ENCODE measurements around the gene OR5AR1.
"Not testable (repeated sequence)": the region's sequence is repeated elsewhere in the genome, so short reads cannot be mapped to it uniquely, and the experiment has no call there.

The OR5AR1 gene

DNA sequence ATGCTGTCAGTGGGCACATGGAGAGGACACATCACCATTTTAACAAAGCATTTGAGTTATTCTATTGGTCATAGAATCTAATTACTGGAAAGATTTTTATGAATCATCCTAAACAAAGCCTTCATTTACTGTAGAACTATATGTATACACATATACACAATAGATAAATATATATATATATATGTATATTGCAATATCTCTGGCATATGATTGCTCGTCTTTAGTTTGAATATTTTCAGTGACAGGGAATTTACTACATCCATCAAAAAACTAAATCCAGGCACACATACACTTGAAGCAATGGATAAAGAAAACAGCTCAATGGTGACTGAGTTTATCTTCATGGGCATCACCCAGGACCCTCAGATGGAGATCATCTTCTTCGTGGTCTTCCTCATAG lies at the start of gene OR5AR1:
OR5AR1 (plus strand) TSS at position 301 of the 400 bp plus-strand sequence; CDS start at position 301, 0 bp downstream.
- FAIRE-seq (no peak), DNase-seq (ENCODE audit: low spot score) (no peak)

DNA sequence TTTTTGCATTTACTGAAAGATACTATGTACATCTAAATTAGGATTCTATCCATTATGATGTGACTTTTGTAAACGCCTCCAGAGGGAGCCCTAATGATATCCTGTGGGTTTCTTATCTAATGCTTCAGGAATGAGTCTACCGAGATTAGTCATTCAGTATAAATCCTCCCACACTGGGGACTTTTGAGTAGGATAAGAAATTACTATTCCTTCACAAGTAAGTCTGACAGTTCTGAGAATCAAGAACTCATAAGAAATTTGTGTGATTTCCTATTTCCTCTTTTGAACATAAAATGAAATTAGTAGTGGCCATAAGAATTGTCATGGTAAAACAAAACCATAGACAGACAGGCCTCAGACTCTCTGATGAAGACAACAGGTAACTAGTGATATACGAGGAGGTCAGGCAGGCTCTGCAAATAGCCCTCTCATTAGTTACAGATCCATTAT lies 38.8 kb upstream of the OR5AR1 start:
- FAIRE-seq (no peak), DNase-seq (ENCODE audit: low spot score) (peak; percentile 63)

DNA sequence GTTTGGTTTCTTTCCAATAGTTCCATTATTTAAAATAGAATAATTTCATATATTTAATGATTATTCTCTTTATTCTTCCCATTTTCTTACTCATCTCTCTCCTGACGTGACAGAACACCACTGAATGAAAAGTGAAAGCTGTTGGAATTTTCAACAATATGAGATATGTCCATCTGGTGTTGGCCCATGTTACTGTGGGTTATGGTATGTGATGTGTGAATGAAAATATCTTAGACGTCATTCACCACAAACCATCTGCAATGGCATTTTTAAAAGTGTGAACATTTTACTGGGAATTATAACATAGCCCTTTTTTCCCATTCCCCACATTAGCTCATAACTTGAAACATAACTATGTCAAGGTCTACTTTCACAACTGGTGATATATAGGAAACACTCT lies 37.5 kb upstream of the OR5AR1 start:
- DNase-seq (ENCODE audit: low spot score) (no peak), FAIRE-seq (no peak)

DNA sequence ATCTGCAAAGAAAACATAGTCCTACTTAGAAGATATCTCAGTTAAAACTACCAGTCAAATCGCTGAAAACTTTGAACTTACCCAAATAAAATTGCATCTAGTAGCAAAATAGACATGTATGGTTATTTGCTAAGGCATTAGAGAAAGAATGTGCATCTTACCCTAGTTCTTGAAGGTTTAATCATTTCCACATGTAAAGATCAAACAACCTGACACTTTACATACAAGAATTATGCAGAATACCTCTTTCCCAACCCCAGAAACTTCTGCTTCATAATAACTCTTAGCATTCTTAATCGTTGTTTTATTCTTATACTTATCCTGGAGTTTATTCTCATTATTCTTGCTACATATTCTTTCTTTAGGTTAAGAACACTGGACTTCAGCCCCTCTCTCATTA lies 31.2 kb upstream of the OR5AR1 start:
- FAIRE-seq (no peak), DNase-seq (ENCODE audit: low spot score) (no peak)

DNA sequence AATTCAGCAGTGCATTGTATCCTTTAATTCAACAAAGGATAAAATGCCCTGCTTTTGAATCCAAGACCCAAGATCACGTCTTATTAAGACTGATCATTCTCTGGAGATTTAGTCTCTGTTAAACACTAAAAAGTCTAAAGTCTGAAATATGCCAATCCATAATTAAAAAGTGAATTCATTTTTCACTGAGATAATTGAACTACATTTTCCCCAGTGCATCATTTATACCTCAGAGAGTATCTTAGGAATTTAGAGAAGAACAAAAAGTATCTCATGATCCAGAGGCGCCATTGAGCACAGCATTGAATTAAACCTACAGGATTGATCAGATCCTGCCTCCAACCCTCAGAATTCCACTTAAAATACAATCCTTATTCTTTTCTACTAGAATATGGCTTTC lies 26.6 kb upstream of the OR5AR1 start:
- DNase-seq (ENCODE audit: low spot score): no peak
- no peak for FAIRE-seq

DNA sequence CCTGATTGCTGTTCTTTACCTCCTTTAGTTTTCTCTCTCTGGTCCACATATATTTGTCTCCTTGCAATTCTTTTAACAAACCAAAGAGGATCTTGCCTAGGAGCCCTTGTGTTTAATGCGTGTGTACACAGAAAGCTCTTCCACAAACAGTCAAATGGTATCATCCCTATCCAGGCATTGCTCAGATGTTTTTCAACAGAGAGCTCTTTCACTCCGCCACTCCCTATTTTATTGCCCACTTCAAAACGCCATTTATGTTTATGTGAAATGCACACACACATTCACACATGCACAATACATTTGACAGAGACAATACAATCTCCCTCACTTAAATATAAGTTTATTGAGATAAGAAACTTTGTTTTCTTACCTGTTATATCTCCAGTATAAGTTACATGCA lies 26.0 kb upstream of the OR5AR1 start:
- DNase-seq (ENCODE audit: low spot score): no peak
- FAIRE-seq: no peak

DNA sequence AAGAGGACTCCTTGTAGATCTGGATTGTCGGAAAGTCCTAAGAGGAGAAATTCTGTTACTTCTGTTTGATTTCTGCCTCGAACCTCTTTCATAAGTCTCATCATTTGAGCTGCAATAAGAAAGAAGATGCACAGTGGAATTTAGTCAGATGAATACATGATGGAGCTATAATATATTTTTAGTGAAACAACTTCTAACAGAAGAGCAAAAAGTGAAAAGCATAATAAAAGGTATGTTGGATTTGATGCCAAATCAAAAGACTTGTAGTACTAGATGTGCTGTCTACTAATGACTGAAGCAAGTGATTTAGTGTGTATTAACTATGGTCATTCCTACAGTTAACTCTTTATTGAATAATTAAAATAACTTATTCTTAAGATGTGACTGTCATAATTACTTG lies 21.1 kb upstream of the OR5AR1 start, which contains the start of gene OR5AP2:
OR5AP2 (minus strand) TSS at position 101 of the 400 bp plus-strand sequence; CDS start at position 101, 0 bp downstream.
- no peak for DNase-seq (ENCODE audit: low spot score)
- no peak for FAIRE-seq

DNA sequence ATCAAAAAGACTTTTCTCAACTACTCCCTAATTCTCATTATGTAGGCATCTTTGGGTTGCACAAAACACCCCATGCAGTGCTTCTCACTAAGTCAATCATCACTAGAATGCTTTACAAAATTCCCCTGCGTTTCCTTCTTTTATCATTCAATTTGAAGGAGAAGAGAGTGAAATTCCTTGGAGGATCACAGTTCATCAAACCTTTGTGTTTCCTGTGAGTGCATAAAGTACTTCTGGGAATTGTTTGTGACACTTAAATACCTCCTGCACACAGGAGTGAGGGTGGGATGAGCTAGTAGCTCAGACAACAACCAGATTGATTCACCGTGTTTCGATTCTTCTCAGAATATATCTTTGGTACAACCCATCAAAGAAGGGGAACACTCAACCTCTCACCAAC lies 3.7 kb upstream of the OR5AR1 start:
- DNase-seq (ENCODE audit: low spot score) (no peak), FAIRE-seq (no peak)

DNA sequence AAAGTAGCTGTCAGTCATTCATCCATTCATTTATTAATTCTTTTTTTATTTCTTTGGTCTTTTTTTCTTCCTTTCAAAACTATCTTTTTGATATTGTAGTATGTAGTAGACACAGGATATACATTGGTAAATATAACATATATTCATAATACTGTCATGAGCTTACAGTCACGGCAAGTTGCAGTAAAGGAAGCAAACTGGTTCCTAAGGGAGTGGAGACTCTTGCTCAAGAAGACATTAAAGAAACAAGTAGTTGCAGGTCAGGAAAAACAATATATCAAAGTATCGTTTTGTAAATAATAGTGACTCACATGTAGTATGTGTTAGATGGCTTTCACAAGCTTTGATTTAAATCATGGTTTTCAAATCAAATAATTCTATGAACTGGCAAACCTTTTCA lies 7.5 kb downstream of the OR5AR1 start:
- FAIRE-seq: no peak
- DNase-seq (ENCODE audit: low spot score): no peak

DNA sequence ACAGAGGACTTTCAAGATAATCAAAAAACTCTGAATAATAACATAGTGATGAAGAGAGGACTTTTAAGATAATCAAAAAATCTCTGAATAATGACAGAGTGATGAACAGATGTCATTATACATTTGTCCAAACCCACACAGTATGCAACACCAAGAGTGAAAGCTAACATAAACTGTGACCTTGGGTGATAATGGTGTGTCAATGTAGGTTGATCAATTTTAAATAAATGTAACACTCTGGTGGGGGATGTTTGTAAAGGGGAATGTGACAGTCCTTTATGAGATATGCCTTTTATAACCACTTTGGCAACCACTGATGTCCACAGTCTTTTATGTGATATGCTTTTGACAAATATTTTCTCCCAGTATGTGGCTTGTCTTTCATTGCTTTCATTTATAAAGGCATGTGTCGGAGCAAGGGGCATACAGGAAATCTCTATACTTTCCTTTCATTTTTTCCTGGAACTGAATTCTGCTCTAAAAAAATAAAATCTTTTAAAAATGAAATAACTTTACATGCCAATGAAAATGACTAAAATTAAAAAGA lies 25.1 kb downstream of the OR5AR1 start:
- no peak for DNase-seq (ENCODE audit: low spot score)
- no peak for FAIRE-seq

DNA sequence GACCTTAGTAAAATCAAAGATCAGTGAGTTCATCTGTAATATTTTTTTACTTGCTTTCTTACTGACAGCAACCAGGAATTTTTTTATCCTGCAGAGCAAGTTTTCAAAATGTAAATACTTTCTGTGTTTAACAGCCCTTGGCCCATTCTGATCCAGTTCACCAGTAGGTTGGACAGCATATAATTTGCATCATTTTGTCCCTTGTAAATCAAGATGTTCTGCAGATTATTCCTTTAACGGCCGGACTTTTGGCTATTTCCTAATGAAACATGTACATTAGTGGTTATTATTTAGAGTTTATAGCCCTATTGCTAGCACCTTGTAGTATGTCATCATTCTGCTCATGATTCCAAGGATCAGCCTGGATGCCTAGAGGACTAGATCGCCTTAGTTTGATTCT lies 27.7 kb downstream of the OR5AR1 start:
- DNase-seq (ENCODE audit: low spot score); FAIRE-seq: not testable (repeated sequence)

DNA sequence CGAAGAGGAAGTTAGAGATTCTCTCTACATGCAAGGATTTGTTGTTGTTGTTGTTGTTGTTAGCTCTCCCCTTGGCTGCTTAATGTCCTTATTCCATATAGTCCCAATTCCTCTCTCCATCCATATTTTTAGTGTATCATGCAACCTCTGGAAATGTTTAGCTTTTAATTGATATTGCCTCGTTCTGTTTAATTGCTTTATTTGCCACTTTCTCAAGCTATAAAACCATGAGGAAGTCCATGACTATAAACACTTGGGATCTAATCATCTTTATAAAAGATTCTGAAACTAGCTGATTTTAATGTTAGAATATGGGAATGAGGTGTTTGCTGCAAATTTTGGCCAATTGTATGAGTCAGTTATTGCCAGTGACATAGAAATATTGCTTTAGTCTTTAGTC lies 29.9 kb downstream of the OR5AR1 start:
- FAIRE-seq (no peak), DNase-seq (ENCODE audit: low spot score) (no peak)

DNA sequence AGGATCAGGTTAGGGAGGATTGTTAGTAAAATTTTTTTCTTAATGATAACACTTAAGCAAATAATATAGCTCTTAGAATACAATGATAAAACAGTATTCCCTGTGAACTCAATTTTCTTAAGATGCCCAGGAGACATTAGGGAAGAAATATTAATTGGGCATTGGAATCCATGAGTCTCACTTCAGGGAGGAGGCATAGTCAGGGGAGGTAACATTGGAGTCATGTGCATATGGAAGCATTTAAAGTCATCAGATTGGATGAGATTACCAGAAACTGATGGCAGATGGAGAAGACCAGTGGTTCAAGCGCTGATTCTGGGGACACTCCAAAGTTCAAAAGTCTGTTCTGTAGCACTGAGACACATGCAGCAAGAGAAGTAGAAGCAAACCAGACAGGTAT lies 35.3 kb downstream of the OR5AR1 start, which contains the start of gene OR9G1:
OR9G1 (plus strand) TSS at position 301 of the 400 bp plus-strand sequence. CDS start 1,293 bp downstream, outside the sequence.
- peak; percentile 44 for FAIRE-seq
- DNase-seq (ENCODE audit: low spot score): no peak

DNA sequence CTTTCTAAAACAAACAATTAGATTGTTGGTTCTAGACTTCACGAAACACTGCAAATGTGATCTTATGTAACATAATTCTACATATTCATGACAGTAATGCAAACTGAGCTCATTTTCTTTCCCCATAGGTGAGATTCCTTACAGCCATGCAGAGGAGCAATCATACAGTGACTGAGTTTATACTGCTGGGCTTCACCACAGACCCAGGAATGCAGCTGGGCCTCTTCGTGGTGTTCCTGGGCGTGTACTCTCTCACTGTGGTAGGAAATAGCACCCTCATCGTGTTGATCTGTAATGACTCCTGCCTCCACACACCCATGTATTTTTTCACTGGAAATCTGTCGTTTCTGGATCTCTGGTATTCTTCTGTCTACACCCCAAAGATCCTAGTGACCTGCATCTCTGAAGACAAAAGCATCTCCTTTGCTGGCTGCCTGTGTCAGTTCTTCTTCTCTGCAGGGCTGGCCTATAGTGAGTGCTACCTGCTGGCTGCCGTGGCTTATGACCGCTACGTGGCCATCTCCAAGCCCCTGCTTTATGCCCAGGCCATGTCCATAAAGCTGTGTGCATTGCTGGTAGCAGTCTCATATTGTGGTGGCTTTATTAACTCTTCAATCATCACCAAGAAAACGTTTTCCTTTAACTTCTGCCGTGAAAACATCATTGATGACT lies 36.9 kb downstream of the OR5AR1 start:
- peak; percentile 42 for DNase-seq (ENCODE audit: low spot score)
- FAIRE-seq: peak; percentile 88

DNA sequence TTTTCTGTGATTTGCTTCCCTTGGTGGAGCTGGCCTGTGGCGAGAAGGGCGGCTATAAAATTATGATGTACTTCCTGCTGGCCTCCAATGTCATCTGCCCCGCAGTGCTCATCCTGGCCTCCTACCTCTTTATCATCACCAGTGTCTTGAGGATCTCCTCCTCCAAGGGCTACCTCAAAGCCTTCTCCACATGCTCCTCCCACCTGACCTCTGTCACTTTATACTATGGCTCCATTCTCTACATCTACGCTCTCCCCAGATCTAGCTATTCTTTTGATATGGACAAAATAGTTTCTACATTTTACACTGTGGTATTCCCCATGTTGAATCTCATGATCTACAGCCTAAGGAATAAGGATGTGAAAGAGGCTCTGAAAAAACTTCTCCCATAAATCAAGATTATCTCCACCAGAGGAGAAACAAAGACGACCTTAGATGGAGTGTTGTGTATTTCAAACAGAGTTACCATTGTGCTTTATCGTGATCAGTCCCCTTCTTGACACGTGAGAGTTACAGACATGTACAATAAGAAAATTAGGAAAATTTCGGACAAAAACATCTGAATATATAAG lies 37.5 kb downstream of the OR5AR1 start:
- DNase-seq (ENCODE audit: low spot score) (no peak), FAIRE-seq (no peak)

DNA sequence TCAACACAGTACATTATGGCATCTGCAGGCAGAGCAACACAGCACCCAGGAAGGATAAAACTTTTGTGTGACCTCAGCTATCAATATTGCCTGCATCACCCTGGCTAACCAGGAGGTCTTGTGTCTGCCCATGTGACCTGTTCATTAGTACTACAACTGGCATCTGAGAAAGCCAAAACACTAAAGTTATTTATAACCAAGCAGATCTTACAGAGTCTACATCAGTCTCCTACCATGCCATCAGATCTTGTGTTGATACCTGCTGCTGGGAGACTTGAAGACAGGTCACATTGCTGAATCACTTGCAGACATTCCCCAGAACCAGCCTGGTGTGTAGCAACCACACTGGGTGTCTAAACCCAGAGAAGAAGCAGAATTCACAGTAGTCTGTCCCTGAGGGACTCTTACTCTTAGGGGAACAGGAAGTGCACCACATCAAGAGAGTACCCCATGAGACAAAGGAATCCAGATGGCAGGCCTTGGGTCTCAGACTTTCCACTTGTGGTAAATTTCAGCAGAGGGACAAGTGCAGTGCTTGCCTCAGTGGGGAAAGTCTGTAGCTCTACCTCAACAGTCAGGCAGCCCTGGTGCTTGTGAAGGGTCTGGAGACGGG lies 42.4 kb downstream of the OR5AR1 start:
- DNase-seq (ENCODE audit: low spot score) (no peak), FAIRE-seq (no peak)

DNA sequence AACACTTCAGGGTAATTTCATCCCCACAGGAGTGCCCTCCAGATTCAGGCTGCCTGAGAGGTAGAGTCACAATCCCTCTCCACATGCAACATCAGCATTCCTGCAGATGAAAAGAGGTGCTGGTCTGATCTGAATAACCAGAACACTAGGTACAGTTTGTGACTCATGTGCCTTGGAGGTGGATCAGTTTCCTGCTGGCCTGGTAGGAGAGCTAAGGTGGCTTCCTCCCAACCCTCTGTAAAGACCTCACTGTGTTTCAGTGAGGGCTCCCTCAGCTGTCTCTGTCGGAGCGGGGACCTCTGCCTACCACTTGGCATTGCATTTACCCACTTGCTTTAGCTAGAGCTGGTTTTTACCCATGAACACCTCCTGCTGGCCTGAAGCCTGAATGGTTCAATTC lies 43.0 kb downstream of the OR5AR1 start:
- FAIRE-seq: no peak
- no peak for DNase-seq (ENCODE audit: low spot score)

DNA sequence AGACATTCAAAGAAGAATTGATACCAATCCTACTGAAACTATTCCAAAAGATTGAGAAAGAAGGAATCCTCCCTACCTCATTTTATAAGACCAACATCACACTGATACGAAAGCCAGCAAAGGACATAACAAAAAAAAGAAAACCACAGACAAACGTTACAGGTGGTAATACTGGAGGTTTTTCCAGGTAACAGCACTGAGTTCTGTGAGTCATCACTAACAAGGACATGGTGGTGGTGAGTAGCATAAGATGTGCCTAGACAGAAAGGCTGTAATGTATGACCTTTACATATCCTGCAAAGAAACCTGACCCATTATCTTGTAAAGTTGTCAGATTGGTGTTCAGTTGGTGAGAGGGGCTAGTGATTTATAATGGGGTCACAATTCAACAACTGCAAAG lies 50.7 kb downstream of the OR5AR1 start:
- DNase-seq (ENCODE audit: low spot score): no peak
- FAIRE-seq: no peak
